KOPT-K1 (cell line): Measurements from ENCODE around the gene RAD52.

ENCODE experiments used
- H3K27ac ChIP-seq: fragments of 200-600 bp; sonication (generic); 2 replicates; pipeline ENCODE4 v1.5.1; 2016; ENCODE audit warnings: antibody characterized with exemption, mild to moderate bottlenecking, low read depth, low read length; ENCODE audit not compliant: poor library complexity, severe bottlenecking
- H3K36me3 ChIP-seq: fragments of 200-600 bp; sonication (generic); 2 replicates; pipeline ENCODE4 v1.5.1; 2017; ENCODE audit warnings: antibody characterized with exemption, mild to moderate bottlenecking, low read length, moderate library complexity; ENCODE audit not compliant: insufficient read depth
- H3K9me3 ChIP-seq: fragments of 200-600 bp; sonication (generic); 2 replicates; pipeline ENCODE4 v1.5.1; 2017; ENCODE audit warnings: antibody characterized with exemption, low read length, mild to moderate bottlenecking; ENCODE audit not compliant: insufficient read depth, poor library complexity, severe bottlenecking

RAD52 gene

DNA sequence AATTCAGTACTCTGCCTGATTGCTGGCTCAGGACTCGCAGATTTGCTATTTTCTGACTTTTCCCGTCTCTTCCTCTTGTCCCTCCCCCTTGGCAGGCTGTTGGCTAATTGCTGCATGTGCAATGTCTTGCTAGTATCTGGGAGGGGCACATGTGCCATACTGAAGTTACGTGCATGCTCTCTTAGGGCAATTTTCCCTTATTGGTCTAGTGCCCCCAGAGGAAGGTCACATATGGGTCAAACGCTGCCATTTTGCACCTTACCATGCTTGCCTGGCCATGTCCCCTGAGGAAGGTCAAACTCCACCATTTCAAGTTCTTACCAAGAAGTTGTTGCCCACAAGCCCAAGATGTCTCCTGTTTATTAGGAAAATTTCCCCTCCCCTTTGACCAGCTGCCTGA lies 27.7 kb upstream of the RAD52 start:
- H3K9me3 ChIP-seq, result no peaks in the 10 kb centered on the region
- H3K36me3 ChIP-seq, result no peaks in the 10 kb centered on the region
- H3K27ac ChIP-seq, result no peak overlapping the region

DNA sequence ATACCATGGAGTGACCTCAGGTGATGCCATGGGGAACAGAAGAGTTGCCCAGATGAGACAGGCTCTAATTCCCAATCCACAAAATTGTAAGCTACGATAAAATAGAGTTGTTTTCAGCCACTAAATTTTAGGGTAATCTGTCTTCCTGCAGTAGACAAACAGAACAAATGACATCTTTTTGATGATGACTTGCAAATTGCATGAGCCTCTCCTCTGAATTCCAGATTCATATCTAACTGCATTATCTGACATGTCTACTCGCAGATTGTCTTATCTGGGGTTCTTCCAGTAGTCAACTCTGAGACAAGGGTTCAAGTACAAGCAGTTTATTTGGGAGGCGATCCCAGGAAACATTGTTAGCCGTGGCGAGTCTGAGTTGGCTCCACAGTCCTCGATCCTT lies 27.1 kb upstream of the RAD52 start:
- no peaks in the 10 kb centered on the region for H3K36me3 ChIP-seq
- no peaks in the 10 kb centered on the region for H3K9me3 ChIP-seq
- no peak overlapping the region for H3K27ac ChIP-seq

DNA sequence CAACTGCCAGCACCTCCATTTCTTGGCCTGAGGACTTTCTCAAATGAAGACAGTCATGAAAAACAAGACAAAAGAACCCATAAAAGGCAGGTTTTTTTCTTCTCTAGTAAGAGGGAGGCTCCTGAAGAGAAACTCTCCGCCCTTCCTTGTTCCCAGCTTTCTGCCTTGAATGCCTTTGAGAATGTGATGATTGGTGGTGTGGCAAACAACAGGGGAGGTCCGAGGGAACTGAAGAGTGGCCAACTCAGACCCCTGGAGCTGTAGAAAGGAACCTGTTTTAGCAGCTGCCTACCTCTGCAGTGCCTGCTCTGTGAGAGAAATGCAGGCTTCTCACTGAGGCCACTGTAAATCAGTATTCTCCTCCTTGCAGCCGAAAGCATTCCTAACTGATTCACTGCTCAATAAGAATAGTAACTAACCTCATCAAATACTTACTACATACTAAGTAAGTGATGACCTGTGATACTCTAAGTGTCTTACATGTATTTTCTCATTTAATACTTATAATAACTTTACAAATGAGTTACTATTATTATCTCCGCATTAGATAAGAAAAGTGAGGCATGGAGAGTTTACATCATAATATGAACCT lies 24.9 kb upstream of the RAD52 start:
- Histone ChIP-seq H3K36me3 (no peaks in the 10 kb centered on the region), H3K9me3 (no peaks in the 10 kb centered on the region), H3K27ac (no peak overlapping the region)

DNA sequence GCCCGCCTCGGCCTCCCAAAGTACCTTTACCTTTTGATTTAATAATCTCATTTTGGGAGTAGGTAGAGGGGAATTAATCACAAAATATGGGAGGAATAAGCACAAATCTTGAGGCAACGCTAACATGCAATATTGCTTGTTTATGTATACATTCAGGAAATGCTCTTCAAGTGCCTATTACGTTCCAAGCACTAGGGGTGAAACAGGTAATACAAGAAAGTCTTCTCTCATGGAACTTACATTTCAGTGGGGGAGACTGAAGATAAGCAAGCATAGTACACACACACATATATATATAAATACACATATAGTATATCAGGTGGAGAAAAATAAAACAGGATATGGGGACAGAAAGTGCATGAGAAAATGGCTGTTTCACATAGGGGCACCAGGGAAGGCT lies 22.5 kb upstream of the RAD52 start:
- Histone ChIP-seq H3K27ac (no peak overlapping the region), H3K36me3 (no peaks in the 10 kb centered on the region), H3K9me3 (no peaks in the 10 kb centered on the region)

DNA sequence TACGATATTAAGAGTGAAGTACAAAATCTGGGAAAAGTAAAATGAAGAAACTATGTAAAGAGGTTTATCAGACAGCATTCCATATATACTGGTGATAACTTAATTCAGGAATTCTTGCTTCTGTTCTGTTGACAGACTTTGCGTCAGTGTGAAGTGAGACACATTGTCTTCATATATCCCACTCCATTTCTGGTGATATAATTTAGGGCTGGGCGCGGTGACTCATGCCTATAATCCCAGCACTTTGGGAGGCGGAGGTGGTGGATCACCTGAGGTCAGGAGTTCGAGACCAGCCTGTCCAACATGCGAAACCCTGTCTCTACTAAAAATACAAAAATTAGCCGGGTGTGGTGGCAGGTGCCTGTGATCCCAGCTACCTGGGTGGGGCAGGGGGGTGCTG lies 20.3 kb upstream of the RAD52 start:
- H3K27ac ChIP-seq, result no peak overlapping the region
- H3K9me3 ChIP-seq, result no peaks in the 10 kb centered on the region
- H3K36me3 ChIP-seq, result no peaks in the 10 kb centered on the region

DNA sequence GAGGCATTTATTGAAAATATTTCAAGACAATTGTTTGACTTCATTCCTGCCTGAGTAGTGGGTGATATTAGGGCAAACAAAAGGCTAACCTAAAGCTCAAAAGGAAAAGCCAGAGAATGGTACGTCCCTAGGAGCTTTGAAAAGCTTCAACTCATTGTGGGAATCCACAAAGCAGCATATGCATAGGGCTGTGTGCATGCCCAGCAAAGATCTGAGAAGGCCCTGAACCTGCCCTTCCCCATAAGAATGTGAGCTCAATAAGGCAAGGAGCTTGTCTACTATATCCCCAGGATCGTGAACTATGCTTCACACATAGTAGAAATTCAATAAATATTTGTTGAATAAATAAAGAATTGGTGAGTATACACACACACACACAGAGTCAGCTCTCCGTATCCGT lies 19.1 kb upstream of the RAD52 start:
- Histone ChIP-seq H3K27ac (no peak overlapping the region), H3K36me3 (no peaks in the 10 kb centered on the region), H3K9me3 (no peaks in the 10 kb centered on the region)

DNA sequence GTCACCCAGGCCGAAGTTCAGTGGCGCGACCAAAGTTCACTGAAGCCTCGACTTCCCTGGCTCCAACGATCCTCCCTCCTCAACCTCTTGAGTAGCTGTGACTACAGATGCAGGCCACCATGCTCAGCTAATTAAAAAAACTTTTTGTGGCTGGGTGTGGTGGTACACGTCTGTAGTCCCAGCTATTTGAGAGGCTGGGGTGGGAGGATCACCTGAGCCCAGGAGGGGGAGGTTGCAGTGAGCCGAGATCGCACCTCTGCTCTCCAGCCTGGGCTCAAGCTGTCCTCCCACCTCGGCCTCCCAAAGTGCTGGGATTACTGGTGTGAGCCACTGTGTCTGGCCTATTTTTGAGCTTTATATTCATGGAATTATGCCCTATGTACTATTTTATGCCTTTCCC lies 18.1 kb upstream of the RAD52 start:
- Histone ChIP-seq H3K27ac (no peak overlapping the region), H3K9me3 (no peaks in the 10 kb centered on the region), H3K36me3 (no peaks in the 10 kb centered on the region)

DNA sequence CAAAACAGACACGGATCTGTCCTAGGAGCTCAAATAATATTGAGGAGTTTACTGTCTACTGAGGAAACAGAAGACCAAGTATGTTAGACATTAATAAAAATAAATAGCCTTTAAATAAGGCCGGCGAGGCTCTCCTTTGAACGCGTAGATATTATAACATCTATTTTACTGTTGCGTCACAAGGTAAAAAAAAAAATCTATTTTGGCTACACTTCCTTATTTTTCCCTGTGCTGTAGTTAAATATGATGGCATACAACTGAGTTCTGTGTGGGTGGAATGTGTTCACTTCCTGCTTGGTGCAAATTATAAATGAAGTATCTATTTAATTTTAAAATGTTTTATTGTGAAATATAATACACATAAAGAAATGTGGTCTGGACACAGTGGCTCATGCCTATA lies 17.2 kb upstream of the RAD52 start:
- no peak overlapping the region for H3K27ac ChIP-seq
- no peaks in the 10 kb centered on the region for H3K36me3 ChIP-seq

DNA sequence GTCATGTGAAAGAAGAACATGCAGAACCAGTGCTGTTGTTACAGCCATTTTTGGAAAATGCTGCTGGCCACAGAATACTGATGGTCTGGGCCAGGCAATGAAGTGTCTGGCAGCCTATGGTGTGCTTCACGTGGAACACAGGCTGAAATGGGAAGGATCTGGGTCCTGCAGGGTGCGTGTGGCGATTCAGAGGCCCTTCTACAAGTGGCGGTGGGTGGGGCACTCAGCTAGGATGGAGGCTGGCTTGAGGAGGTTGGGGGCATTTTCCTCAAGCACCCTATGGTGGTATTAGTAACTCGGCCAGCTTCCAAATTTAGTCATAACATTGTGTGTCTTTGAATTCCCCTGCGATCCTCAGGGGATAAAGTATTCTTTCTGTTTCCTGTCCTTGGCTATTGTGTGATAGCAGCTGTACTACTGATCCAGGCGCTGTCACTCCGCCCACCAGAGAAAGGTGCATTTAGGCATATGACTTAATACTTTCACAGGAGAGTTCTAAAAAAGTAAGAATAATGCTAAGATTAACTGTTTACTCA lies 9.2 kb upstream of the RAD52 start:
- no peak overlapping the region for H3K27ac ChIP-seq
- no peaks in the 10 kb centered on the region for H3K9me3 ChIP-seq
- no peaks in the 10 kb centered on the region for H3K36me3 ChIP-seq

More for the DNA sequence above, 17.2 kb upstream of the RAD52 start:
- H3K9me3 ChIP-seq, result no peaks in the 10 kb centered on the region

DNA sequence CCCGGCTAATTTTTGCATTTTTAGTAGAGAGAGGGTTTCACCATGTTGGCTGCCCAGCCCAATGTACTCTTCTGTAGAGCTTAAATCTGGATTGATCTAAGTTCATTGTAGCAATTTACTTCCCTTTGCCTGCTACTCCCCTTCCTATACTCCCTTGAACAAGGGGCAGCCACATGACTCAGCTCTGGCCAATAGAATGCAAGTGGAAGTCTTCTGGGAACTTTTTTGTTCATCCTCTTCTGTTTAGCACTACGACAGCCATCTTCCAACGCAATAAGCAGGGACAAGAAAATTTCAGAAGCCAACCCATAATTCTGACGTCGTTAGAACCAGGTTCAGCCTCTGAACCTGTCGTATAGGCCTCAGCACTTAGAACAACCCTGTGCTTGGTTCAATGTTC lies 6.4 kb upstream of the RAD52 start:
- Histone ChIP-seq H3K36me3 (no peaks in the 10 kb centered on the region), H3K9me3 (no peaks in the 10 kb centered on the region), H3K27ac (no peak overlapping the region)

DNA sequence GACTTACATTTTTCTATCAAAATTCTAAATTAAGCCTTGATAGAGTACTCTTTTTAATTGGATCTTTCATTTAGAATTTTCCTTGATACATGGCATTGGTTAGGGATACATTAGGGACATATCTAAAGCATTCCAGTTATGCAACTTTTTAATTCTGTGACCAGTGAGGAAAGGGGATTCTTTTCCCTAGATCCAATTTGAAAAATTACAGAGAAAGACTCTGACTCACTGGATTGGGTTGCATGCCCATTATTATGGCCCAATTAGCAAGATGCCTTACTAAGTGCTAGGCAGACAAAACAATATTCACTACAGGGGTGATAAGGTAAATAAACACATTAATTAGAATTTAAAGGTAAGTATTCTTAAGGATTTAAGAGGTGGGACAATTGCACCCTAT lies 5.2 kb upstream of the RAD52 start:
- no peaks in the 10 kb centered on the region for H3K9me3 ChIP-seq
- no peak overlapping the region for H3K27ac ChIP-seq
- H3K36me3 ChIP-seq, result no peaks in the 10 kb centered on the region

DNA sequence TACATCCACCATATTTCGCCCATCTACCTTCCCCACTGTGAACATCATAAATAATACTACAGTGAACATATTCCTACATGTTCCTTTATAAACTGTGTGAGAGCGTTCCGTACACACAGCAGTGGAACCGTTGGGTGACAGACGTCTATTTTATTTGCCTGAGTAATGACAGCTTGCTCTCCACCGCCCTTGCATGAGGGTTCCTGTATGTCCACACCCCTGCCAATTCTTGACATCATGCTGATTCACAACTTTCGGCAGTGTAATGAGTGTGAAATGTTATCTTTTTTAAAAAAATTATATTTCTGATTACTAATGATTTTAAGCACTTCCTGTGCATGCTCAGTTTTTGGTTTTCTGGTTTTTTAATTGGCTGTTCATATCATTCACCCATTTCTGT lies 4.3 kb upstream of the RAD52 start:
- Histone ChIP-seq H3K36me3 (no peaks in the 10 kb centered on the region), H3K27ac (no peak overlapping the region), H3K9me3 (no peaks in the 10 kb centered on the region)

DNA sequence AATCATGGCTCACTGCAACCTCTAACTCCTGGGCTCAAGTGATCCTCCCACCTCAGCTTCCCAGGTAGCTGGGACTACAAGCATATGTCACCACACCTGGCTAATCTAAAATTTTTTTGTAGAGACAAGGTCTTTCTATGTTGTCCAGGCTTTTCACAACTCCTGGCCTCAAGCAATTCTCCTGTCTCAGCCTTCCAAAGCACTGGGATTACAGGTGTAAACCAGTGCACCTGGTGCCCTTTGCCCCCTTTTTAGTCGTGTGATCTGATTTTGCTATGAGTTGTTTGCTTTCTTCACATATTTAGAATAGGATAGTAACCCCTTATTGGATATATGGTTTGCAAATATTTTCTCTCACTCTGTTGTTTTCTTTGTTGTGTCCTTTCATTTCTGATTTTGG lies 1.7 kb upstream of the RAD52 start:
- Histone ChIP-seq H3K27ac (no peak overlapping the region), H3K36me3 (no peaks in the 10 kb centered on the region), H3K9me3 (no peaks in the 10 kb centered on the region)

DNA sequence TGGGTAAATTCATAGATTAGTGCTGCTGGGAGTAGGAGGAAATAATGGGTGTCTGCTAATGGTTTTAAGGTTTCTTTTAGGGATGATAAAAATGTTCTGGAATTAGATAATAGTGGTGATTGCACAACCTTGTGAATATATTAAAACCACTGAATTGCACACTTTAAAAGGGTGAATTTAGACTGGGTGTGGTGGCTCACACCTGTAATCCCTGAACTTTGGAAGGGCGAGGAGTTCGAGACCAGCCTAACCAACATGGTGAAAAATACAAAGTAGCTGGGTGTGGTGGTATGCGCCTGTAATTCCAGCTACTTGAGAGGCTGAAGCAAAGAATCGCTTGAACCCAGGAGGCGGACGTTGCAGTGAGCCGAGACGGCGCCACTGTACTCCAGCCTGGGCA lies 1.3 kb downstream of the RAD52 start:
- H3K36me3 ChIP-seq, result peaks cover 16% of the 10 kb centered on the region
- H3K9me3 ChIP-seq, result no peaks in the 10 kb centered on the region
- H3K27ac ChIP-seq, result peak overlapping the region; percentile 83

DNA sequence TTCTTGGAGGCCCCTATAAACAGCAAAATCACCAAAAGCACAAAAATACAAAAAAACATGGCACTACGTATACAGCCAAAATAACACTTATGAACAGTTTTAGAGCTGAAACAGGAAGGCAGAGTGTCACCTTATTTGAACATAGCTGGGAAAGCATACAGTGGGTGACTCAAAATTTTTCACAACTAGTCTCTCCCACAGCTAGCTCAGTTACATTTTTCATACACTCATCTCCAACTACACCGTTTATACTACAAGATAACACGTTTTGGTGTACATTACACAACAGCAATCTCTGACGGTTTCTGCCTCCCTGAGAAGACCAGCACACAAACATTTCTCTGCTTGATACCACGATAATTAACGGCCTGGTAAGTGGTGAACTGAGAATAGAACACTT lies 2.9 kb downstream of the RAD52 start:
- Histone ChIP-seq H3K9me3 (no peaks in the 10 kb centered on the region), H3K27ac (no peak overlapping the region), H3K36me3 (peaks cover 31% of the 10 kb centered on the region)

DNA sequence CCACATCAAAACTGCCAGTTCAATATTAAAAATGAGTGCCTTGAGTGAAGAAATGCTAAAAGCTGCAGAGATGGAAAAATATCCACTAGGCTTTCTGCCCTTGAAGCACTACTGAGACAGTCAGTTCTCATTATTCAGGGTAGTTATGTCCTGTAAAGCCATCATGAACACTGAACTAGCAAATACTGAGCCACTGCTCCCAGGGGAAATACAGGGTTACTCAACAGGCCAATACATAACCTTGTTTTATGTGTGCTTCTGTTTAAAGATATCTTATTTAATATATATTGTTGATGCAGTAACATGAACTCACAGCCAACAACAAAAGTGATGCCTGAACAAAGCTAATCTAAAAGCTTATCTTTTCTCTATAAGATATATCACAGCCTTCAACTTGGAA lies 3.3 kb downstream of the RAD52 start:
- Histone ChIP-seq H3K36me3 (peaks cover 32% of the 10 kb centered on the region), H3K27ac (no peak overlapping the region), H3K9me3 (no peaks in the 10 kb centered on the region)
